ENCODE measurements around the gene ORC4. TPM values are rescaled to one million over a fixed set of nuclear protein-coding genes. Genes with fewer than 3 reads are reported as not detected.

The ORC4 gene
- total and polyA plus RNA-seq, 5 donors from 2014 or later, result 33.2 to 49.7 (median 46.7) TPM

GRCh38 chr2:148027822-148028221 is 7.3 kb upstream of the ORC4 start:
- Histone ChIP-seq H3K4me3 (ENCODE audit: low read depth, low read length) (no peak overlapping the region), H3K36me3 (ENCODE audit: control insufficient read depth, insufficient read depth, low read length) (no peaks in the 10 kb centered on the region), H3K9me3 (ENCODE audit: control insufficient read depth in 2 of 2, low read length in 2 of 2) (no peaks in the 10 kb centered on the region), H3K4me1 (ENCODE audit: control insufficient read depth, insufficient read depth, low read length, poor library complexity, severe bottlenecking) (peaks cover 21% of the 10 kb centered on the region), H3K27me3 (ENCODE audit: control insufficient read depth, insufficient read depth, low read length) (no peaks in the 10 kb centered on the region), H3K27ac (ENCODE audit: insufficient read depth, low read length, poor library complexity, severe bottlenecking) (no peak overlapping the region)
- no peak overlapping the region for H3K4me3 Mint-ChIP-seq
- H3K27me3 Mint-ChIP-seq, result no peaks in the 10 kb centered on the region
- no peaks in the 10 kb centered on the region for H3K9me3 Mint-ChIP-seq
- peaks cover 17 to 38% (median 26%) of the 10 kb centered on the region in 4 donors for H3K4me1 Mint-ChIP-seq
- ATAC-seq (ENCODE audit: low read depth in 2 of 2) (no peak), DNase-seq (no peak)
- H3K27ac Mint-ChIP-seq, result no peak overlapping the region
- no peaks in the 10 kb centered on the region for H3K36me3 Mint-ChIP-seq

GRCh38 chr2:148026573-148026972 is 6.0 kb upstream of the ORC4 start:
- no peaks in the 10 kb centered on the region for H3K9me3 Mint-ChIP-seq
- ATAC-seq (ENCODE audit: low read depth in 2 of 2) (no peak), DNase-seq (no peak)
- Histone ChIP-seq H3K36me3 (ENCODE audit: control insufficient read depth, insufficient read depth, low read length) (no peaks in the 10 kb centered on the region), H3K27me3 (ENCODE audit: control insufficient read depth, insufficient read depth, low read length) (no peaks in the 10 kb centered on the region), H3K27ac (ENCODE audit: insufficient read depth, low read length, poor library complexity, severe bottlenecking) (no peak overlapping the region), H3K9me3 (ENCODE audit: control insufficient read depth in 2 of 2, low read length in 2 of 2) (no peaks in the 10 kb centered on the region), H3K4me3 (ENCODE audit: low read depth, low read length) (no peak overlapping the region), H3K4me1 (ENCODE audit: control insufficient read depth, insufficient read depth, low read length, poor library complexity, severe bottlenecking) (peaks cover 33% of the 10 kb centered on the region)
- no peaks in the 10 kb centered on the region for H3K27me3 Mint-ChIP-seq
- peak overlapping the region in 1 of 4 donors; percentile 38 for H3K4me3 Mint-ChIP-seq
- peaks cover 14 to 42% (median 28%) of the 10 kb centered on the region in 4 donors for H3K4me1 Mint-ChIP-seq
- H3K27ac Mint-ChIP-seq, result no peak overlapping the region
- H3K36me3 Mint-ChIP-seq, result no peaks in the 10 kb centered on the region

GRCh38 chr2:148023861-148024260 is 3.3 kb upstream of the ORC4 start:
- no peaks in the 10 kb centered on the region for H3K27me3 ChIP-seq (ENCODE audit: control insufficient read depth, insufficient read depth, low read length)
- H3K27ac ChIP-seq (ENCODE audit: insufficient read depth, low read length, poor library complexity, severe bottlenecking), result peak overlapping the region; percentile 96
- H3K9me3 Mint-ChIP-seq, result no peaks in the 10 kb centered on the region
- no peaks in the 10 kb centered on the region for H3K36me3 Mint-ChIP-seq
- H3K4me3 Mint-ChIP-seq, result peak overlapping the region; percentile 76 to 88 (median 84)
- peaks cover 12 to 52% (median 33%) of the 10 kb centered on the region in 4 donors for H3K4me1 Mint-ChIP-seq
- H3K9me3 ChIP-seq (ENCODE audit: control insufficient read depth in 2 of 2, low read length in 2 of 2), result no peaks in the 10 kb centered on the region
- no peak for ATAC-seq (ENCODE audit: low read depth in 2 of 2)
- peak in 1 of 3 donors; percentile 45 for DNase-seq
- no peaks in the 10 kb centered on the region for H3K36me3 ChIP-seq (ENCODE audit: control insufficient read depth, insufficient read depth, low read length)
- peak overlapping the region; percentile 83 for H3K4me3 ChIP-seq (ENCODE audit: low read depth, low read length)
- peak overlapping the region; percentile 84 to 99 (median 95) for H3K27ac Mint-ChIP-seq
- peaks cover 5% of the 10 kb centered on the region for H3K27me3 Mint-ChIP-seq
- H3K4me1 ChIP-seq (ENCODE audit: control insufficient read depth, insufficient read depth, low read length, poor library complexity, severe bottlenecking), result peaks cover 44% of the 10 kb centered on the region

GRCh38 chr2:148022882-148023281 is 2.3 kb upstream of the ORC4 start:
- Histone ChIP-seq H3K4me3 (ENCODE audit: low read depth, low read length) (peak overlapping the region; percentile 83), H3K27ac (ENCODE audit: insufficient read depth, low read length, poor library complexity, severe bottlenecking) (peak overlapping the region; percentile 96)

GRCh38 chr2:148022351-148022750 is 1.8 kb upstream of the ORC4 start:
- H3K27ac ChIP-seq (ENCODE audit: insufficient read depth, low read length, poor library complexity, severe bottlenecking), result peak overlapping the region; percentile 96
- no peak for ATAC-seq (ENCODE audit: low read depth in 2 of 2)
- Mint-ChIP-seq H3K27ac (peak overlapping the region; percentile 98 to 99 (median 98)), H3K4me3 (peak overlapping the region; percentile 88 to 99 (median 96)), H3K4me1 (peaks cover 25 to 65% (median 42%) of the 10 kb centered on the region in 4 donors), H3K36me3 (no peaks in the 10 kb centered on the region), H3K9me3 (no peaks in the 10 kb centered on the region), H3K27me3 (peaks cover 5% of the 10 kb centered on the region)
- H3K4me3 ChIP-seq (ENCODE audit: low read depth, low read length), result peak overlapping the region; percentile 83
- H3K36me3 ChIP-seq (ENCODE audit: control insufficient read depth, insufficient read depth, low read length), result no peaks in the 10 kb centered on the region
- H3K27me3 ChIP-seq (ENCODE audit: control insufficient read depth, insufficient read depth, low read length), result no peaks in the 10 kb centered on the region
- H3K4me1 ChIP-seq (ENCODE audit: control insufficient read depth, insufficient read depth, low read length, poor library complexity, severe bottlenecking), result peaks cover 44% of the 10 kb centered on the region
- no peaks in the 10 kb centered on the region for H3K9me3 ChIP-seq (ENCODE audit: control insufficient read depth in 2 of 2, low read length in 2 of 2)
- peak in 1 of 3 donors; percentile 18 for DNase-seq

More at GRCh38 chr2:148022882-148023281, 2.3 kb upstream of the ORC4 start:
- Mint-ChIP-seq H3K4me3 (peak overlapping the region; percentile 88 to 99 (median 96)), H3K27me3 (peaks cover 5% of the 10 kb centered on the region), H3K27ac (peak overlapping the region; percentile 53 to 99 (median 87)), H3K4me1 (peaks cover 22 to 61% (median 40%) of the 10 kb centered on the region in 4 donors), H3K9me3 (no peaks in the 10 kb centered on the region), H3K36me3 (no peaks in the 10 kb centered on the region)
- no peak for DNase-seq
- Histone ChIP-seq H3K9me3 (ENCODE audit: control insufficient read depth in 2 of 2, low read length in 2 of 2) (no peaks in the 10 kb centered on the region), H3K27me3 (ENCODE audit: control insufficient read depth, insufficient read depth, low read length) (no peaks in the 10 kb centered on the region), H3K36me3 (ENCODE audit: control insufficient read depth, insufficient read depth, low read length) (no peaks in the 10 kb centered on the region), H3K4me1 (ENCODE audit: control insufficient read depth, insufficient read depth, low read length, poor library complexity, severe bottlenecking) (peaks cover 44% of the 10 kb centered on the region)
- no peak for ATAC-seq (ENCODE audit: low read depth in 2 of 2)

- H3K4me3 ChIP-seq (ENCODE audit: low read depth, low read length), result peak overlapping the region; percentile 83
- peaks cover 5% of the 10 kb centered on the region for H3K27me3 Mint-ChIP-seq
- H3K9me3 Mint-ChIP-seq, result no peaks in the 10 kb centered on the region
- H3K27ac Mint-ChIP-seq, result peak overlapping the region; percentile 98 to 99 (median 98)
- H3K36me3 ChIP-seq (ENCODE audit: control insufficient read depth, insufficient read depth, low read length), result no peaks in the 10 kb centered on the region
- peak overlapping the region; percentile 96 for H3K27ac ChIP-seq (ENCODE audit: insufficient read depth, low read length, poor library complexity, severe bottlenecking)
- no peaks in the 10 kb centered on the region for H3K36me3 Mint-ChIP-seq
- no peaks in the 10 kb centered on the region for H3K27me3 ChIP-seq (ENCODE audit: control insufficient read depth, insufficient read depth, low read length)
- DNase-seq, result no peak
- H3K4me1 Mint-ChIP-seq, result peaks cover 25 to 69% (median 43%) of the 10 kb centered on the region in 4 donors
- ATAC-seq (ENCODE audit: low read depth in 2 of 2), result no peak
- peaks cover 44% of the 10 kb centered on the region for H3K4me1 ChIP-seq (ENCODE audit: control insufficient read depth, insufficient read depth, low read length, poor library complexity, severe bottlenecking)
- peak overlapping the region; percentile 88 to 99 (median 96) for H3K4me3 Mint-ChIP-seq
- H3K9me3 ChIP-seq (ENCODE audit: control insufficient read depth in 2 of 2, low read length in 2 of 2), result no peaks in the 10 kb centered on the region
These were observed 1.3 kb upstream of the ORC4 start for GRCh38 chr2:148021886-148022285.

GRCh38 chr2:148021059-148021861 is 723 bp upstream of the ORC4 start, which contains the start of gene MBD5:
TSS of gene MBD5 (plus strand) at chr2:148021091.
- Mint-ChIP-seq H3K4me1 (peaks cover 25 to 73% (median 44%) of the 10 kb centered on the region in 4 donors), H3K9me3 (no peaks in the 10 kb centered on the region), H3K36me3 (no peaks in the 10 kb centered on the region), H3K4me3 (peak within 1 kb of the TSS; percentile 88 to 99 (median 96)), H3K27me3 (peaks cover 5% of the 10 kb centered on the region), H3K27ac (peak within 1 kb of the TSS; percentile 98 to 99 (median 98))
- ATAC-seq (ENCODE audit: low read depth in 2 of 2) (peak; percentile 40 to 46), DNase-seq (peak; percentile 54 to 74 (median 72))
- Histone ChIP-seq H3K27me3 (ENCODE audit: control insufficient read depth, insufficient read depth, low read length) (no peaks in the 10 kb centered on the region), H3K27ac (ENCODE audit: insufficient read depth, low read length, poor library complexity, severe bottlenecking) (peak within 1 kb of the TSS; percentile 96), H3K4me1 (ENCODE audit: control insufficient read depth, insufficient read depth, low read length, poor library complexity, severe bottlenecking) (peaks cover 44% of the 10 kb centered on the region), H3K4me3 (ENCODE audit: low read depth, low read length) (peak within 1 kb of the TSS; percentile 83), H3K9me3 (ENCODE audit: control insufficient read depth in 2 of 2, low read length in 2 of 2) (no peaks in the 10 kb centered on the region), H3K36me3 (ENCODE audit: control insufficient read depth, insufficient read depth, low read length) (no peaks in the 10 kb centered on the region)

All from CD4-positive, CD25-positive, alpha-beta regulatory T cell (primary cell).